ENCODE measurements around the gene CASP10. TPM values are rescaled to one million over a fixed set of nuclear protein-coding genes. Genes with fewer than 3 reads are reported as not detected.

Gene CASP10
- polyA plus RNA-seq, 1 donor: 19.9 TPM

Other genes starting within 250 kb of the CASP10 start
- 23.9 TPM for gene ORC2, start 219.5 kb upstream of the CASP10 start, polyA plus RNA-seq
- gene HYCC2, start 111.5 kb upstream of the CASP10 start, polyA plus RNA-seq: 12.4 TPM
- gene NDUFB3, start 111.1 kb upstream of the CASP10 start, polyA plus RNA-seq: 91.4 TPM
- 90.6 TPM for gene CFLAR, start 67.0 kb upstream of the CASP10 start, polyA plus RNA-seq
- gene CASP8, start 77.4 kb downstream of the CASP10 start, polyA plus RNA-seq: 40.2 TPM
- 0.76 TPM for gene FLACC1, start 174.2 kb downstream of the CASP10 start, polyA plus RNA-seq